ENCODE results near the gene CD22.
"Not testable (repeated sequence)": the region's sequence is repeated elsewhere in the genome, so short reads cannot be mapped to it uniquely, and the experiment has no call there.

Gene CD22

GRCh38 chr19:35341565-35342225 lies 12.7 kb downstream of the CD22 start:
- DNase-seq: no peak

DNA sequence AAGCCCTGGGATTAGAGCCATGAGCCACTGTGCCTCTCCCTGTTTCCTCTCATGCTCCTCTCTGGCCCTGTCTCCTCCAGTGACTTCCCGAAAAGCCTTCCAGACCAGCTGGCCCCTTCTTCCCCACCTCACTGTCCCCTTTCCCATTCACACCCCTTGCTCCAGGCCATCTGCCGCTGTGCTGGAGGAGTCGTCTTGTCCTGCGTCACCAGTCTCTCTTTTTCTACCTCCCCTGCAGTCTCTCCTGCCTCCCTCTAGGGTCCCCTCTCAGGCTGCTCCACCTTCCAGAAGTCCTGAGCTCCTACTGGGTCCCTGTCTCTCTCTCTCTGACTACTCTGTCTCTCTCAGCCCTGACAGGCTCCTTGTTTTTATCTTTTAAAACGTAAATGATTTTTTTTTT lies 13.4 kb downstream of the CD22 start:
- DNase-seq: no peak

DNA sequence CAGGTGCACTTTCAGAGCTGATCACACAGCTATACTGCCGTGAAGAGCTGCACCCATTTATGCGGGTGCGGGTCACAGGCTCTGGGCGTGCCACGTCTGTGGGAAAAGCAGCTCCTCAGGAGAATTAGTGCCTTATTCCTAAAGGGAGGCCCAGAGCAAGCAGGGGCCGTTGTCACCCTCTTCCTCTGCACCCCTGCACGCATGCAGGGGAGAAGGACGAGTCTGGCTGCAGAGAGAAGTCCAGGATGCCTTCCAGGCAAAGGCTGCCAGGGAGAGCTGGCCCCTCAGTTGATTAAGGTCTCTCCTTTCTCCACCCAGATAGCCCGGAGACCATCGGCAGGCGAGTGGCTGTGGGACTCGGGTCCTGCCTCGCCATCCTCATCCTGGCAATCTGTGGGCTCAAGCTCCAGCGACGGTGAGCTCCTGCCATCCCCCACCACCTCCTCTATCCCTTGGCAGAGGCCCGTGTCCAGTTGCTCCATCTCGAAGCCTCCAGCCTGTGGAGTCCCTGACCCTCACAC lies 15.6 kb downstream of the CD22 start:
- no peak for DNase-seq

- DNase-seq: no peak
Observed at GRCh38 chr19:35345671-35346111, 16.7 kb downstream of the CD22 start.

GRCh38 chr19:35346193-35347052 lies 17.4 kb downstream of the CD22 start:
- peak in 2 of 14 donors; percentile 19 to 21 for DNase-seq

DNA sequence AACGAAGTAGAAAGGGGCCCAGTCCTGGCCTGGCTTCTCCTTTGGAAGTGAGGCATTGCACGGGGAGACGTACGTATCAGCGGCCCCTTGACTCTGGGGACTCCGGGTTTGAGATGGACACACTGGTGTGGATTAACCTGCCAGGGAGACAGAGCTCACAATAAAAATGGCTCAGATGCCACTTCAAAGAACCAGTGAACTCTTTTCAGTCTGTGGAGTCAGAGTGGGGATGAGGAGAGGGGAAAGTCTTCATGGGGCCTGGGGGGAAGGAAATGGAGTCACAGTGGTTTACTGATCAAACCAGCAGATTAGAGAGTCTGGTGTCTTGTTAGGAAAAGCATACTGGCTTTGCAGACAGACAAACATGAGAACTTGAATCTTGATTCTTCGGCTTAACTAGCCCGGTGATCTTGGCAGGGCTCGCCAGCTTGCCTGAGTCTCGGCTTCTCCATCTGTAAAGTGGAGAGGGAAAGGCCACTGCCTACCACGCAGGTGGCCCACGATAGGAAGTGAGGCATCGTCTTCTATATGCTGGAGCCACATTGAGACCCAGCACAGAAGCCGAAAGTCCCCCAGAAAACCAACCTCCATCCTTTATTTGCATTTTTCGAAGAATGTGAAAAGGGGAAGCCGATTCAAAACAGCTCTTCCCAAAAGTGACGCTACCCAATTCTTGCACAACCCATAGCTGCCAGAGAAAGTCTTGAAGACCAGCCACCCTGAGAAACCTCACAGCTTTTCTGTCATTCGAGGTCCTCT lies 18.4 kb downstream of the CD22 start, which contains the start of gene FFAR1:
Gene FFAR1, plus strand, starts transcription at position 732 of the 759 bp plus-strand sequence. CDS start 3,650 bp downstream, outside the sequence.
- peak in 5 of 14 donors; percentile 11 to 43 (median 12) for DNase-seq

DNA sequence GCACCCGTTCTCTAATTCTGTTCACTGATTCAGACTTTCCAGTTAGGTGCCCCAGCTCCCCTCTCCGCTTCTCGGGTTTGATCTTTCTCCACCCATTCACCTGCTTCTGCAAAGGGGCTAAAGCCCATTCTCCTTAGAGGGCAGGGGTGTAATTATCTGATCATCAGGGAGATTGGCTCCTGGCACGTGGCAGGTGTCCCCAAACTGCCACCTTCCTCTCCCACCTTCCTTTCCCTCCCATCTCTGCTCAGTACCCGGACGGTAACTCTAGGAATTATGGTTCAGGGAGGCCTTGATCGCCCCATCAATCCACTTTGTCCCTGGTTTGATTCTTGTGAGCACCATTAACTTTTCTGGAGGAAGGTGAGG lies 18.9 kb downstream of the CD22 start:
- no peak for DNase-seq

GRCh38 chr19:35348911-35349611 lies 20.1 kb downstream of the CD22 start:
- no peak for DNase-seq

DNA sequence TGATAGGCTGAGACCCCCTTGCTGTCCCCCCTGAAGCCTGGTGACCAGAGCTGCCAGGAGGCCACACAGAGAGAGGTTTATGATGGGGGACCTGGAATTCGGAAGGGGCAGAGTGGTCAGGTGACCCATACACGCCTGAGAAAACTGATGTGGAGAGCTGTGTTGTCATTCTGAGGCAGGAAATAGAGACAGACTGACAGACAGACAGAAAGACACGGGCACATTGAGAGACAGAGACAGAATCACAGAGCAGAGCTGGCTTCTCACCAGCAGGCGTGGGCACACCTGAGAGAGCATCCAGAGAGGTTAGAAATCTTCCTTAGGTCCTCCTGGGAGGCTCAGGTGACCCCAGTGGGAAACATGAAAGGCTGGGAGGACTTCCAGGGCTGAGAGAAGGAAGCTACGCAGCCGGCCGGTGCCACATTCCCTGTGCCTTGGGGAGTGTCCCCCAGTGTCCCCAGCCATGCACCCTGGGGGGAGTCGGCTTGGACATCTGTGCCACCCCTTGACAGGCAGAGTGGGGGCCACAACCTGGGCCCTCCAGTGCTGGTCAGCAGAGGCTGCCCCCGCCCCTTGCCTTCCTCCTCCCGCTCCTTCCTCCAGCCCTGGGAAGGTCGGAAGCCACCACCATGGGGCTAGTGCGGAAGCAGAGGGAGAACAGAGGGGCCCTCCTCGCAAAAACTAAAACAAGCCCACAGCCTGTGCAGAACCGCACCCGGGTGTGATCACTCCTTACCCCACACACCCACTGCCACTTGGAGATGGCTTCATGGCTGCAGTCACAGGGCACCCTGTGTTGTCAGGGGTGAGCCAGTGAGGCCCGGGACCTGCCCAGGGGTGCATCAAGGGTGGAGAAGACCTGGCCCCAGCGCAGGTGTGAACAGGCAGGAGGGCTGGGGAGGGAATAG lies 20.9 kb downstream of the CD22 start:
- no peak for DNase-seq

DNA sequence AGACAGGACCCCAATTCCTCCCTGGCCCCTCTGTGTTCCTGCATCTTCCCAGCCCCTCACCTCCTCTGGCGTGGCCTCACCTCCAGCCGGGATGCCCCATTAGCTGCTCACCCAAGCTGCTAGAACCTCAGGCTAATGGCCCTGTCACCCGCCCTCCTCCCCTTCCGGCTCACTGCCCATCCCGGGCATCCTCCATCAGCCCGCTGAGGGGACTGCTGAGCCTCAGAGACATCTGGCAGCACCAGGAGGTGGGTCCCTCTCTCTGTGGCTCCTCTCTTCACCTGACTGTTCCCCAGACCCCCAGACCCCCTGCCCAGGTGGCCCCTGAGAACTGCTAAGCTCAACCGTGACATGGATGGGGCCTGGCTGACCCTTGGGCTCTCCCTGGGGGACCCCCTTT lies 21.6 kb downstream of the CD22 start:
- DNase-seq: no peak

DNA sequence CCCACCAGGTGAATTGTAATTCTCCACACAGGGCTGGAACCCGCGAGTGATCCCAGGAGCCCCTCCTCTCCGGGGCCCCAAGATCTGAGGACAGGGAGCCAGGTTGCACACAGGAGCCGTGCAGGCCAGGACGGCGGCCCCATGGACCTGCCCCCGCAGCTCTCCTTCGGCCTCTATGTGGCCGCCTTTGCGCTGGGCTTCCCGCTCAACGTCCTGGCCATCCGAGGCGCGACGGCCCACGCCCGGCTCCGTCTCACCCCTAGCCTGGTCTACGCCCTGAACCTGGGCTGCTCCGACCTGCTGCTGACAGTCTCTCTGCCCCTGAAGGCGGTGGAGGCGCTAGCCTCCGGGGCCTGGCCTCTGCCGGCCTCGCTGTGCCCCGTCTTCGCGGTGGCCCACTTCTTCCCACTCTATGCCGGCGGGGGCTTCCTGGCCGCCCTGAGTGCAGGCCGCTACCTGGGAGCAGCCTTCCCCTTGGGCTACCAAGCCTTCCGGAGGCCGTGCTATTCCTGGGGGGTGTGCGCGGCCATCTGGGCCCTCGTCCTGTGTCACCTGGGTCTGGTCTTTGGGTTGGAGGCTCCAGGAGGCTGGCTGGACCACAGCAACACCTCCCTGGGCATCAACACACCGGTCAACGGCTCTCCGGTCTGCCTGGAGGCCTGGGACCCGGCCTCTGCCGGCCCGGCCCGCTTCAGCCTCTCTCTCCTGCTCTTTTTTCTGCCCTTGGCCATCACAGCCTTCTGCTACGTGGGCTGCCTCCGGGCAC lies 22.6 kb downstream of the CD22 start:
- DNase-seq: no peak

GRCh38 chr19:35352177-35352447 lies 23.1 kb downstream of the CD22 start:
- no peak for DNase-seq

DNA sequence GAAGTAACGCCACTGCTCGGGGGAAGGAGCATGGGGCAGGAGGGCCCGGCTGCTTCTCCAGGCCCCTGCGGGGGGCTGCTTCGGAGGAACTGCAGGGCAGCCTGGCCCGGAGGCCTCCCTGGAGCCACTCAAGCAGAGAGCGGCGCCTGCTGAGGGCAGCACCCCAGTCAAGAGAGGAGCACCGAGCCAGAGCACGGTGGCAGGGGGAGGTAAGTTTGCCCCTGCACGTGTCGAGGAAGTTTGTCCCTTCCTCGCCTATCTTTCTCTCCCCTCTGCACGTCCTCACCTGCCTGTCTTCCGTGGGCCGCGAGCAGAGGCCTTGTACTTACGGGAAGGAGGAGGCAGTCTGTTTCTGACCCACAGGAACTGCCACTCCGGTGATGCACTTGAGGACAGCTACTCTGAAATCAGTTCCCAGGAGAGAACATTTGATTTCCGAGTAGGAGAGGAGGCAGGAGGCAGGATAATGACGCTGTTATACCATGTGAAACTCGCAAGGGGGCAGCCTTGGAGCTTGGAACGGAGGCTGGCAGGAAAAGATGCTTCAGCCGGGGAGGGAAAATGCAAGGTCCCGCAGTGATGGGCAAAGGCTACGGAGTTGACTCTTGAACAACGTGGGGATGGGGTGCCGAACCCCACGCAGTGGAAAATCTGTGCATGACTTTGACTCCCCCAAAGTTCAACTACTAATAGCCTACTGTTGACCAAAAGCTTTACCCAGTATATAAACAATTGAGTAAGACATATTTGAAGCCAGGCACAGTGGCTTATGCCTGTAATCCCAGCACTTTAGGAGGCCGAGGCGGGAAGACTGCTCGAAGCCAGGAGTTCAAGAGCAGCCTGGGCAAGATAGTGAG lies 23.7 kb downstream of the CD22 start:
- DNase-seq: peak in 11 of 14 donors; percentile 3 to 66 (median 42)

DNA sequence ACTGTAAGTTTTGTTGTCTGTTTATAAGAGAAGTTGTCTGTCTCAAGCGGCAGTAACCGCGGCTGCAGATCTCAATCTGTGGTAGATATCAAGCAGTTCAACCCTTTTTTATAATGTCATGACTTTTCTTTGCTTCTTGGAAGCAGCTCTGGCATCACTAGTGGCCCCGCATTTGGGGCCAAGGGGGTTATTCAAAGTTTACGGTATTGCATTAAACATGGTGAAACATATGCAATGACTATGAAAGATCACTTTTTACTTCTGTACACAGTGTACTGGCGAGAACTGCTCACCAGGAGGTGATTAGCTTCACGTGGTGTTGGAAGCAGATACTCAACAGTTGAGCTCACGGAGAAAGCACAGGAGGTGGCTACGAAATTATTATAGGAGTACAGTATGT lies 24.6 kb downstream of the CD22 start:
- DNase-seq: no peak

- no peak for DNase-seq
Observed at GRCh38 chr19:35354898-35355297, 25.9 kb downstream of the CD22 start.

- no peak for DNase-seq
Observed at GRCh38 chr19:35355791-35356460, 26.9 kb downstream of the CD22 start.

DNA sequence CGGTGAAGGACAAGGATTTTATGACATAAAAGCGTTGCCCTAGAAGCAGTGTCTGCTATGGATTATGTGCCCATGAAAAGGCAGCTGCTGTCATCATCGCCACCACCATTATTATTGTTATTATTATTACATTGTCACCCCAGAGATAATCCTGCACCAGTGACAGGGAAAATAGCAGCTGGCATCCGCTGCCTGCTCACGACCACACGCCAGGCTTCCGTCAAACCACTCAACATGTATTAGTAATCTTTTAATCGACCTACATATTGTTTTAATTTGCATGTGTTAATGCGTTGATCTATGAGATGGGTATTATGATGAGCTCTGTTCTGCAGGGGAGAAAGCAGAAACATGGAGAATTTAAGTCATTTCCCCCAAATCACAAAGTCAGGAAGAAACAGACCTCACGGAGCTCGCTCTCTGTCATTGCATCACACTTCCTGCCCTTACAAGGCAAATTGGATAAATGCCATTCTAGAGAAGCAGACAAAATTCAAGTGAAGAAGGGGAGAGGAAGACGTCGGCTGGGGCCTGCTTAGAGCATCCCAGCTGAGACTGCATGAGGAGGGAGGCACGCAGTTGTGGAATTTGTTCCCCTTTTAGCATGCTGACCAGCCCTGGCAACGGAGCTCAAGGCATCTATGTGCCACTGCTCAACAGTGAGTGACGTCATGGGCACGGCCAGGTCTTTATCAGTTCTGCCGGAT lies 29.0 kb downstream of the CD22 start, which contains the start of gene FFAR3:
Gene FFAR3, plus strand, starts transcription at position 594 of the 707 bp plus-strand sequence. CDS start 431 bp downstream, outside the sequence.
- DNase-seq: peak in 4 of 14 donors; percentile 1 to 22 (median 20)

- not testable (repeated sequence) for DNase-seq
Observed at GRCh38 chr19:35358834-35359233, 29.8 kb downstream of the CD22 start.

Data from C1 segment of cervical spinal cord (tissue), 14 donors.